HCT116 (cell line): ENCODE results near the gene DNAJC25.

ENCODE experiments used
- CTCF ChIP-seq, 3 experiments: fragments of 200-600 bp in 1 of 3; sonication (generic) in 1 of 3; IDR thresholded peaks in 2 of 3; conservative IDR thresholded peaks in 1 of 3; 2 replicates each; pipeline ENCODE4 v1.5.1; 2012 to 2017; ENCODE audit warnings: low read depth in 2 of 3, low read length in 2 of 3, antibody characterized with exemption in 1 of 3, borderline replicate concordance in 1 of 3, control low read depth in 1 of 3, mild to moderate bottlenecking in 1 of 3, mixed read lengths in 1 of 3, mixed run types in 1 of 3, moderate library complexity in 1 of 3; ENCODE audit not compliant: insufficient read depth in 1 of 3
- POLR2A ChIP-seq: IDR thresholded peaks from 2 replicates; pipeline ENCODE4 v1.7.0; 2011; ENCODE audit warnings: borderline replicate concordance; ENCODE audit not compliant: insufficient read depth, insufficient read length; ENCODE audit errors: extremely low read depth

GRCh38 chr9:111603041-111603440 lies 28.1 kb upstream of the DNAJC25 start:
- no peak for TF ChIP-seq CTCF (IDR thresholded peaks at IDR 0.05 in 2 of 3, conservative IDR thresholded peaks at IDR 0.05 in 1 of 3; ENCODE audit: borderline replicate concordance in 1 of 3, insufficient read depth in 1 of 3, low read depth in 2 of 3, low read length in 2 of 3)
- TF ChIP-seq POLR2A: no peak
